Esophagus muscularis mucosa (tissue), 3 donors: ENCODE measurements around the gene PDE1A.

Experiments used
- POLR2A ChIP-seq: fragments of 450-650 bp; IDR thresholded peaks from one replicate; pipeline ENCODE4 v1.6.1; 2017; ENCODE audit warnings: antibody characterized with exemption, moderate library complexity, mild to moderate bottlenecking, low read depth
- POLR2AphosphoS5 ChIP-seq, 2 donors: sonication (generic); formaldehyde crosslinking; IDR thresholded peaks; one replicate each; pipeline ENCODE4 v1.6.1; 2017; ENCODE audit warnings: antibody characterized with exemption in 2 of 2
- TF ChIP-seq, protein P1 (sequence below), 3 experiments: fragments of 200-600 bp in 2 of 3; fragments of 450-650 bp in 1 of 3; sonication (generic) in 2 of 3; IDR thresholded peaks; one replicate each; pipeline ENCODE4 v1.5.1; 2017 to 2019; ENCODE audit warnings: antibody characterized with exemption in 3 of 3, mild to moderate bottlenecking in 2 of 3, moderate library complexity in 1 of 3

DNA sequence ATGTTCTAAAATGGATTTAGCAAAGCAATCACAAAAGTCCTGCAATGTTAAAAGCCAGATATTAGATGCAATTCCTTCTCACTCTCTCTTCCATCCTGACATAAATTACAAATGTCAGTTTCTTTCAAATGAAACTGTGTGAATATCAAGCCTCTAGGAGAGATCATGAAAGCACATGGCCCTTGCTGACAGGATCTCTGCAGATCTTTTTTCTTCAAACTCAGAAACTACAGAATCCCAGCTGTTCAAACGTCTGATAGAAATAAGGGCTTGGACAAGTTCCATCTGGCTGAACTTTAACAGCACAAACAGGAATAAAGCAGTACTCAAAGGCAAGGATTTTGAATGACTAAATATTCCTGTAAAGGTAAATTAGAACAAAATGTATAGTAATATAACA, 47.6 kb downstream of the PDE1A start:
- TF ChIP-seq POLR2A, result no peak
- TF ChIP-seq, protein P1, sequence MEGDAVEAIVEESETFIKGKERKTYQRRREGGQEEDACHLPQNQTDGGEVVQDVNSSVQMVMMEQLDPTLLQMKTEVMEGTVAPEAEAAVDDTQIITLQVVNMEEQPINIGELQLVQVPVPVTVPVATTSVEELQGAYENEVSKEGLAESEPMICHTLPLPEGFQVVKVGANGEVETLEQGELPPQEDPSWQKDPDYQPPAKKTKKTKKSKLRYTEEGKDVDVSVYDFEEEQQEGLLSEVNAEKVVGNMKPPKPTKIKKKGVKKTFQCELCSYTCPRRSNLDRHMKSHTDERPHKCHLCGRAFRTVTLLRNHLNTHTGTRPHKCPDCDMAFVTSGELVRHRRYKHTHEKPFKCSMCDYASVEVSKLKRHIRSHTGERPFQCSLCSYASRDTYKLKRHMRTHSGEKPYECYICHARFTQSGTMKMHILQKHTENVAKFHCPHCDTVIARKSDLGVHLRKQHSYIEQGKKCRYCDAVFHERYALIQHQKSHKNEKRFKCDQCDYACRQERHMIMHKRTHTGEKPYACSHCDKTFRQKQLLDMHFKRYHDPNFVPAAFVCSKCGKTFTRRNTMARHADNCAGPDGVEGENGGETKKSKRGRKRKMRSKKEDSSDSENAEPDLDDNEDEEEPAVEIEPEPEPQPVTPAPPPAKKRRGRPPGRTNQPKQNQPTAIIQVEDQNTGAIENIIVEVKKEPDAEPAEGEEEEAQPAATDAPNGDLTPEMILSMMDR (IDR thresholded peaks at IDR 0.05), result no peak
- TF ChIP-seq POLR2AphosphoS5 (IDR thresholded peaks at IDR 0.05), result no peak
